Thyroid gland (tissue), 4 donors: Measurements from ENCODE around the gene RB1.

ENCODE experiments used
- CTCF ChIP-seq, 6 experiments: fragments of 200-600 bp in 3 of 6; fragments of 450-650 bp in 3 of 6; sonication (generic) in 3 of 6; IDR thresholded peaks; one replicate each; pipeline ENCODE4 v1.5.1; 2016 to 2019; ENCODE audit warnings: antibody characterized with exemption in 6 of 6, mild to moderate bottlenecking in 2 of 6, inconsistent platforms in 1 of 6, moderate library complexity in 1 of 6
- POLR2A ChIP-seq, 2 donors: fragments of 450-650 bp; IDR thresholded peaks; one replicate each; pipeline ENCODE4 v1.6.1; 2017; ENCODE audit warnings: antibody characterized with exemption in 2 of 2, mild to moderate bottlenecking in 2 of 2, moderate library complexity in 1 of 2

- no peak for TF ChIP-seq CTCF (IDR thresholded peaks at IDR 0.05)
- TF ChIP-seq POLR2A (IDR thresholded peaks at IDR 0.05): no peak
These were observed 11.8 kb upstream of the RB1 start for GRCh38 chr13:48291730-48292129.
